BLaER1 (cell line): Measurements from ENCODE around the gene SLC25A13.
"Not testable (repeated sequence)": the region's sequence is repeated elsewhere in the genome, so short reads cannot be mapped to it uniquely, and the experiment has no call there.

Experiments
- H3K27ac ChIP-seq: shearing (Covaris generic); formaldehyde crosslinking; 2 replicates; pipeline ENCODE4 v1.8.1; 2022
- H3K27me3 ChIP-seq: shearing (Covaris generic); formaldehyde crosslinking; 2 replicates; pipeline ENCODE4 v1.8.1; 2022
- H3K36me3 ChIP-seq: shearing (Covaris generic); formaldehyde crosslinking; 2 replicates; pipeline ENCODE4 v1.8.1; 2022
- H3K4me1 ChIP-seq: shearing (Covaris generic); formaldehyde crosslinking; 2 replicates; pipeline ENCODE4 v1.8.1; 2022
- H3K4me2 ChIP-seq: shearing (Covaris generic); formaldehyde crosslinking; 2 replicates; pipeline ENCODE4 v1.8.1; 2022
- H3K4me3 ChIP-seq: shearing (Covaris generic); formaldehyde crosslinking; 2 replicates; pipeline ENCODE4 v1.8.1; 2022
- H3K9ac ChIP-seq: shearing (Covaris generic); formaldehyde crosslinking; 2 replicates; pipeline ENCODE4 v1.8.1; 2022
- H3K9me3 ChIP-seq: shearing (Covaris generic); formaldehyde crosslinking; 2 replicates; pipeline ENCODE4 v1.8.1; 2022
- H4K20me1 ChIP-seq: shearing (Covaris generic); formaldehyde crosslinking; 2 replicates; pipeline ENCODE4 v1.8.1; 2022
- Cebpa-rat ChIP-seq: shearing (Covaris generic); IDR thresholded peaks from 2 replicates; pipeline ENCODE4 v1.8.1; 2022

SLC25A13 gene

DNA sequence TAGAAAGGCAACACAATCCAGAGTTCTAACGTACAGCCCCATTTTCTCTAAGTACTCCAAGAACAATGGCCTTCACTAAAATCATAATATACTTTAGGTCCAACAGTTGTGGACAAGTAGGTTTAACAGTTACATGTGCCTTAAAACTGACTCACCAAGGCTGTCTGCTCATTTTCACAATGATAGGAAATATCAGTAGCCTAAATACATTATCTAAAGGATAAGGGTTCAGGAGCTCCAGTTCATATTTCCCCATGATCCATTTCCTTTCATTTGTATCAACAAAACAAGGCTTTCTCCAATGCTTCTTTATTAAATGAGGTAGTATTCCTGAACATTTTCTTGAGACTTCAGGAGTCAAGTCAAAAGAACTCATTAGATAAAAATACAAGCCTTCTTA lies 164.0 kb downstream of the SLC25A13 start:
- TF ChIP-seq Cebpa-rat: no peak
- H3K4me2 ChIP-seq: no peak overlapping the region
- H3K4me1 ChIP-seq: no peaks in the 10 kb centered on the region
- no peak overlapping the region for H3K27ac ChIP-seq
- no peaks in the 10 kb centered on the region for H3K9me3 ChIP-seq
- H4K20me1 ChIP-seq: no peaks in the 10 kb centered on the region
- no peaks in the 10 kb centered on the region for H3K27me3 ChIP-seq
- H3K36me3 ChIP-seq: peaks cover 30% of the 10 kb centered on the region
- no peak overlapping the region for H3K9ac ChIP-seq
- H3K4me3 ChIP-seq: no peak overlapping the region

GRCh38 chr7:96154506-96154905 lies 167.4 kb downstream of the SLC25A13 start:
- not testable (repeated sequence) for H3K9ac ChIP-seq, H3K9me3 ChIP-seq, H3K27ac ChIP-seq, H3K27me3 ChIP-seq, H4K20me1 ChIP-seq, H3K4me1 ChIP-seq, H3K4me2 ChIP-seq, H3K4me3 ChIP-seq
- peaks cover 30% of the 10 kb centered on the region; the same call in 1 of the 2 replicates for H3K36me3 ChIP-seq

DNA sequence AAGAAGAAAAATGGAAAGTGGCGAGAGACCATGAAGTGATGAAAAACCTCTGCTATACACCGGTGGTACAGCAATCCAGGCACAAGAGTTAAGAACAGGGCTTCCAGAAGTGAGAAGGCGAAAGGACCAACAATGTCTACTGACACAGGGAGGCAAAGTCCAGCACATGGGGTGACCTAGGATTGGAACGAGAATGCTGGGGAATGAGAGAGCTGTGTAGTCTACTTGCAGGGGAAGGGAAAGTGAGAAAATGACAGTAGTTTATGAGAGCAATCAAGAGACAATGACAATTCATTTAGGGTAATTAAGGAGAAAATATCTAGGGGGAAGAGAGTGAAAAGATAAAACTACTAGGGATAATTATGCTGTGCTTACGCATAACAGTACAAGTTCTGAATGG lies 169.2 kb downstream of the SLC25A13 start:
- no peak overlapping the region for H3K4me2 ChIP-seq
- H3K4me3 ChIP-seq: no peak overlapping the region
- no peaks in the 10 kb centered on the region for H3K27me3 ChIP-seq
- no peak overlapping the region for H3K9ac ChIP-seq
- no peak overlapping the region for H3K27ac ChIP-seq
- no peak for TF ChIP-seq Cebpa-rat
- H3K4me1 ChIP-seq: no peaks in the 10 kb centered on the region
- no peaks in the 10 kb centered on the region for H3K9me3 ChIP-seq
- peaks cover 31% of the 10 kb centered on the region; the same call in 1 of the 2 replicates for H3K36me3 ChIP-seq
- no peaks in the 10 kb centered on the region for H4K20me1 ChIP-seq

- Histone ChIP-seq H3K4me1 (no peaks in the 10 kb centered on the region), H3K4me2 (no peak overlapping the region), H3K9me3 (no peaks in the 10 kb centered on the region), H3K9ac (no peak overlapping the region), H3K27me3 (no peaks in the 10 kb centered on the region), H3K27ac (no peak overlapping the region), H3K4me3 (no peak overlapping the region), H3K36me3 (peaks cover 23% of the 10 kb centered on the region; the same call in 1 of the 2 replicates), H4K20me1 (no peaks in the 10 kb centered on the region)
- TF ChIP-seq Cebpa-rat: no peak
Observed at GRCh38 chr7:96151889-96152288, 170.0 kb downstream of the SLC25A13 start.

GRCh38 chr7:96144260-96144526 lies 177.7 kb downstream of the SLC25A13 start:
- H3K36me3 ChIP-seq: peaks cover 23% of the 10 kb centered on the region
- H3K27me3 ChIP-seq: no peaks in the 10 kb centered on the region
- no peak for TF ChIP-seq Cebpa-rat
- H4K20me1 ChIP-seq: no peaks in the 10 kb centered on the region
- no peak overlapping the region for H3K9ac ChIP-seq
- no peak overlapping the region for H3K4me2 ChIP-seq
- no peak overlapping the region for H3K27ac ChIP-seq
- no peak overlapping the region for H3K4me3 ChIP-seq
- no peaks in the 10 kb centered on the region for H3K9me3 ChIP-seq
- no peaks in the 10 kb centered on the region for H3K4me1 ChIP-seq

DNA sequence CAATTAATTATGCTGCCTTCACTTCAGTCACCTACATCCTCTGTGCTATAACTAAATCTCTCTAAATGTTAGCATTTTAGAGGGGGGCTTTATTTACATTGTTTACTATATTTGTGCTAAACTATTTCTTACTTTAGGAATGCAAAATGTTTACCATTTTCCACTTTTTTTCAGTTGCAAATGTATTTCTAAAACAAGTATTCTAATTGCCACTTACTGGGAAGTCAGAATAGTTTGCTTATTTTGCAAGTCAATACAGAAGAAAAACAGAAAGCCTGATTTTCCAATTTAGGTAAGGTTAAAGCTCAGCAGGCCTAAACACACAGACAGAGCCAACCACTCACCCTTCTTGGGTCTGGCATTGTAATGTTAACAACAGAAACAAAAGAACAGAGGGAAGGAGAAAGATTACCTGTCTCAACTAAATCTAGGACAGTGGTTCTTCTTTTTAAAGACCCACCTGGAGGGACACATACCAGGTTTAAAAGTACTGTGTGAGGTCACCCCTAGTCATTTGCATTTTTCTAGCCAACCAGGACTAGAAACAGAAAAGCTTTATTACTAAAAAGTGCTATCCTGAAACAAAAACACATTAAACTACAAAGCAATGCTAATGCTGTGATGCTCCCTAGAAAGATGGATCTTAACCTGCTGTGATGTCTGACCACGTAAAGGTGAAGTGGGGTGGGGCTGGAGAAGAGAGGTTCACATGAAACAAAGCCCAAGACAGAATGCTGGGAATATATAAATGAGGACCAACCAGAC lies 178.2 kb downstream of the SLC25A13 start:
- Histone ChIP-seq H3K4me2 (no peak overlapping the region), H3K4me1 (no peaks in the 10 kb centered on the region), H4K20me1 (no peaks in the 10 kb centered on the region), H3K9ac (no peak overlapping the region), H3K27ac (no peak overlapping the region), H3K4me3 (no peak overlapping the region), H3K9me3 (no peaks in the 10 kb centered on the region), H3K27me3 (no peaks in the 10 kb centered on the region), H3K36me3 (peaks cover 23% of the 10 kb centered on the region)
- TF ChIP-seq Cebpa-rat: no peak

GRCh38 chr7:96136600-96137239 lies 185.2 kb downstream of the SLC25A13 start:
- Histone ChIP-seq H3K27me3 (no peaks in the 10 kb centered on the region), H3K9me3 (no peaks in the 10 kb centered on the region), H3K4me2 (no peak overlapping the region)

GRCh38 chr7:96135241-96135640 lies 186.7 kb downstream of the SLC25A13 start:
- H3K27ac ChIP-seq: no peak overlapping the region
- H3K27me3 ChIP-seq: no peaks in the 10 kb centered on the region
- no peak overlapping the region for H3K9ac ChIP-seq
- H4K20me1 ChIP-seq: no peaks in the 10 kb centered on the region
- no peaks in the 10 kb centered on the region for H3K9me3 ChIP-seq
- no peak overlapping the region for H3K4me2 ChIP-seq
- H3K36me3 ChIP-seq: peaks cover 18% of the 10 kb centered on the region; the same call in 1 of the 2 replicates
- TF ChIP-seq Cebpa-rat: no peak
- H3K4me3 ChIP-seq: no peak overlapping the region
- H3K4me1 ChIP-seq: no peaks in the 10 kb centered on the region

More at GRCh38 chr7:96136600-96137239, 185.2 kb downstream of the SLC25A13 start:
- Histone ChIP-seq H3K27ac (no peak overlapping the region), H4K20me1 (no peaks in the 10 kb centered on the region), H3K36me3 (peaks cover 23% of the 10 kb centered on the region), H3K9ac (no peak overlapping the region), H3K4me3 (no peak overlapping the region), H3K4me1 (no peaks in the 10 kb centered on the region)
- TF ChIP-seq Cebpa-rat: no peak

DNA sequence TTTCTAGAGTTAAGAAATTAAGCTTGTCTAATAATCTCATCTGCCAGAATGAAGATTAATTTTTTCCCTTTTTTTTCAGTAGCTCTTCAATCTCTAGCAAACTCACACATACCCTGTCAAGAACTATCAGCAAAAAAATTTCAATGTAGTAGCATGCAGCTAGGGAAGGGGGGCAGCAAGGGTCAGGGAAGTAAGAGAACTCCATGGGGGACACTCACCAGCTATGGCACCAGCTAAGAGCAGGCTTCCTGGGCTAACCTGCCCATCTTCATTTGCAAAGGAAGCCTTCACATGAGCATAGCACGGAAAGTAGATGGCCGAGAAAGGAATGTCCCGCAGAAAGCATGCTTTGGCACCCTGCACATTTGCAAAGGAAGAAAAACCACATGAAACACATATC lies 190.4 kb downstream of the SLC25A13 start:
- H3K4me1 ChIP-seq: no peaks in the 10 kb centered on the region
- no peaks in the 10 kb centered on the region for H3K9me3 ChIP-seq
- H3K9ac ChIP-seq: no peak overlapping the region
- TF ChIP-seq Cebpa-rat: no peak
- no peak overlapping the region for H3K4me2 ChIP-seq
- H3K4me3 ChIP-seq: no peak overlapping the region
- no peak overlapping the region for H3K27ac ChIP-seq
- H4K20me1 ChIP-seq: no peaks in the 10 kb centered on the region
- H3K27me3 ChIP-seq: no peaks in the 10 kb centered on the region
- H3K36me3 ChIP-seq: peaks cover 20% of the 10 kb centered on the region; the same call in 1 of the 2 replicates

DNA sequence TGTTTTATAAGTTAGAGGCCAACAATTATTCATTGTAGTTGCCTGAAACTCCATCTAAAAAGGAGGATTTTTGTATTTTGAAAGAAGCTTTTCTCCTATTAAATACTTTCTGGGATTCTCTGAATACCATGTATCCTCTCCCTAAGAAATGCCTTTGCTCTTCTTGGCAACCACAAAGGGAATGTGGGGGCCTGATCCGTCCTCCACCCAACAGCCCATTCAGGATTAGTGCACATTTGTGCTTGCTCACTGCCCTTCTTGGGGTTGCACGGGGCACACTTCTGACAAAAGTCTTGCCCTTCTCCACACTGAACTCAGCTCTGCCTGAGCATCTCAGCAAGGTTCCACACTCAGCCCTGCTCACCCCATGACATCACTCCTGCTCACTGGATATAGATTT lies 194.2 kb downstream of the SLC25A13 start:
- H3K27ac ChIP-seq: no peak overlapping the region
- peaks cover 16% of the 10 kb centered on the region; the same call in 1 of the 2 replicates for H3K36me3 ChIP-seq
- no peak overlapping the region for H3K9ac ChIP-seq
- no peaks in the 10 kb centered on the region for H4K20me1 ChIP-seq
- H3K27me3 ChIP-seq: no peaks in the 10 kb centered on the region
- H3K4me3 ChIP-seq: no peak overlapping the region
- H3K4me2 ChIP-seq: no peak overlapping the region
- TF ChIP-seq Cebpa-rat: no peak
- H3K9me3 ChIP-seq: no peaks in the 10 kb centered on the region
- H3K4me1 ChIP-seq: no peaks in the 10 kb centered on the region
